ENCODE results near the gene NDUFA8.
A peak's percentile ranks its signal among the peaks of the same experiment; 100 is the strongest.

Gene NDUFA8

GRCh38 chr9:122159026-122159924 lies at the start of gene NDUFA8, which contains the start of gene MORN5:
NDUFA8 (minus strand) TSS chr9:122159779; CDS start chr9:122159677, 102 bp downstream.
MORN5 (plus strand) TSS chr9:122159908; CDS start chr9:122159973, 65 bp downstream.
- peak; percentile 94 for DNase-seq

GRCh38 chr9:122207096-122207495 lies 47.5 kb upstream of the NDUFA8 start:
- no peak for DNase-seq

GRCh38 chr9:122206118-122207046 lies 46.8 kb upstream of the NDUFA8 start:
- peak; percentile 81 for DNase-seq

- no peak for DNase-seq
Observed at GRCh38 chr9:122205176-122205575, 45.6 kb upstream of the NDUFA8 start.

GRCh38 chr9:122204491-122204890 lies 44.9 kb upstream of the NDUFA8 start:
- no peak for DNase-seq

GRCh38 chr9:122204055-122204454 lies 44.5 kb upstream of the NDUFA8 start:
- DNase-seq = no peak

- no peak for DNase-seq
Observed at GRCh38 chr9:122202111-122202510, 42.5 kb upstream of the NDUFA8 start.

- DNase-seq = peak; percentile 41
Observed at GRCh38 chr9:122201641-122202040, 42.1 kb upstream of the NDUFA8 start.

- DNase-seq = peak; percentile 60
Observed at GRCh38 chr9:122200960-122201595, 41.5 kb upstream of the NDUFA8 start.

GRCh38 chr9:122197882-122198281 lies 38.3 kb upstream of the NDUFA8 start:
- DNase-seq = no peak

GRCh38 chr9:122197426-122197825 lies 37.8 kb upstream of the NDUFA8 start:
- no peak for DNase-seq

GRCh38 chr9:122195875-122196274 lies 36.3 kb upstream of the NDUFA8 start:
- DNase-seq = no peak

- DNase-seq = no peak
Observed at GRCh38 chr9:122193651-122194050, 34.1 kb upstream of the NDUFA8 start.

GRCh38 chr9:122192914-122193525 lies 33.4 kb upstream of the NDUFA8 start:
- no peak for DNase-seq

GRCh38 chr9:122192261-122192875 lies 32.8 kb upstream of the NDUFA8 start:
- DNase-seq = no peak

- DNase-seq = no peak
Observed at GRCh38 chr9:122191584-122191983, 32.0 kb upstream of the NDUFA8 start.

GRCh38 chr9:122190597-122191381 lies 31.2 kb upstream of the NDUFA8 start:
- DNase-seq = peak; percentile 60

- no peak for DNase-seq
Observed at GRCh38 chr9:122188369-122188768, 28.8 kb upstream of the NDUFA8 start.

- no peak for DNase-seq
Observed at GRCh38 chr9:122186777-122187470, 27.3 kb upstream of the NDUFA8 start.

GRCh38 chr9:122186301-122186700 lies 26.7 kb upstream of the NDUFA8 start:
- no peak for DNase-seq

GRCh38 chr9:122184551-122184950 lies 25.0 kb upstream of the NDUFA8 start:
- DNase-seq = no peak
